ENCODE data around the gene TMIE.
"Not testable (repeated sequence)": the region's sequence is repeated elsewhere in the genome, so short reads cannot be mapped to it uniquely, and the experiment has no call there.

TMIE gene

DNA sequence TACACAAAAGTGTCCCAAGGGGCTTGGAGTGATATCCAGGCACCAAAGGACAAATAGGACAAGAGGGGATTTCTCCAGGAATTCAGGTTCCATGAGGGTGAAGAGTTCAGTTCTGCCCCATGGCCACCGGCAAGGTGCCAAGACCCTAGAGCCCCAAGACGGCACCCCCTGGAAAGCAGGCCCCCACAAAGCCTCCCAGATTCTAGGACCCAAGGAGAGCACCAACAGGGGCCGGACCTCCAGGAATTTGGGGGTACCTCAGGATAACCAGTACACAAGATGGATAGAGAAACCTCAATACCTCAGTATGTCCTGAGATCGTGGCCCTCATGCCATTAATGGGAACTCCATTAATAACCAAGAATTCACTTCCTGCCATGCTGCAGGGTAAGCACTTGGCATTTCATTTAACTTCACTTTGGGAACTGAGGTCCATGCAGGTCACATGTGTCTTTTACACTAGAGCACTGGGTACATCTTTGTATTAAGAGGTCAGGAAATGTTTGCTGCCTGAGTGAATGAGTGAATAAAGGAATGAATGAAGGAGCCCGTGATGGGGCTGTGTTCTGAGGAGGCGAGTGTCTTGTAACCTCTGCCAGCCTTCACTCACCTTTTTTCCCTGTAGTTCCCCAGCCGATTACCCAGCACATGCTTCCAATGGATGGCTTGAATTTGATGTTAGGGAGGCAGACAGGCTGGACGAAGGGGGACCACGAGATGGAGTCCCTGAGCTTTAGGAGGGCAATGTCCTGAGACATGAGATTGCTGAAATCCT lies 32.0 kb downstream of the TMIE start:
- Histone ChIP-seq H3K9ac (ENCODE audit: low read length) (no peak overlapping the region), H3K4me3 (ENCODE audit: low read length) (no peak overlapping the region), H3K36me3 (ENCODE audit: control insufficient read depth, insufficient read depth, low read length) (no peaks in the 10 kb centered on the region), H3K27me3 (ENCODE audit: control insufficient read depth, insufficient read depth, low read length) (no peaks in the 10 kb centered on the region), H3K4me1 (ENCODE audit: control insufficient read depth, insufficient read depth, low read length) (no peaks in the 10 kb centered on the region), H3K27ac (ENCODE audit: low read depth, low read length) (no peak overlapping the region)

GRCh38 chr3:46734773-46735172 lies 33.6 kb downstream of the TMIE start:
- no peak overlapping the region for H3K27ac ChIP-seq (ENCODE audit: low read depth, low read length)
- H3K4me3 ChIP-seq (ENCODE audit: low read length): no peak overlapping the region
- no peaks in the 10 kb centered on the region for H3K36me3 ChIP-seq (ENCODE audit: control insufficient read depth, insufficient read depth, low read length)
- H3K9ac ChIP-seq (ENCODE audit: low read length): no peak overlapping the region
- no peaks in the 10 kb centered on the region for H3K27me3 ChIP-seq (ENCODE audit: control insufficient read depth, insufficient read depth, low read length)
- H3K4me1 ChIP-seq (ENCODE audit: control insufficient read depth, insufficient read depth, low read length): no peaks in the 10 kb centered on the region

- H3K4me3 ChIP-seq (ENCODE audit: low read length): no peak overlapping the region
- H3K9ac ChIP-seq (ENCODE audit: low read length): no peak overlapping the region
- no peaks in the 10 kb centered on the region for H3K27me3 ChIP-seq (ENCODE audit: control insufficient read depth, insufficient read depth, low read length)
- no peak overlapping the region for H3K27ac ChIP-seq (ENCODE audit: low read depth, low read length)
- H3K36me3 ChIP-seq (ENCODE audit: control insufficient read depth, insufficient read depth, low read length): no peaks in the 10 kb centered on the region
- no peaks in the 10 kb centered on the region for H3K4me1 ChIP-seq (ENCODE audit: control insufficient read depth, insufficient read depth, low read length)
Measured at GRCh38 chr3:46736006-46736872, 35.0 kb downstream of the TMIE start.

DNA sequence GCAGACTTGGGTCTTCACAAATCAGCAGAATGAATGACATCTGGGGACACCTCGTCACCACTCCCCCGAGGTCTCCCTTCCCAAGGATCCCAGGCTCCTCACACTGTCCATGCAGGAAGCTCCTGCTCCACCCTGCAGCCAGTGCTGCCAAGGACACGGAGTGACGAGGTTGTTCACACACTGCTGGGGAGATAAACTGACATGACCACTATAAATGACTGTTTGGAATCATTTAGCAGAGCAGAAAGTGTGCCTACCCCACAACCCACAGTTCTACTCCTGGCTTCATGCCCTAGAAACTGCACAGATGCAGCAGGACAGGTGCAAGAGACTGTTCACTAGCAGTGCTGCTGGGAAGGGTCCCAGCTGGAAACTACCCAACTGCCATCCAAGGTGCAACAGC lies 36.1 kb downstream of the TMIE start:
- no peak overlapping the region for H3K27ac ChIP-seq (ENCODE audit: low read depth, low read length)
- H3K27me3 ChIP-seq (ENCODE audit: control insufficient read depth, insufficient read depth, low read length): no peaks in the 10 kb centered on the region
- no peaks in the 10 kb centered on the region for H3K4me1 ChIP-seq (ENCODE audit: control insufficient read depth, insufficient read depth, low read length)
- no peaks in the 10 kb centered on the region for H3K36me3 ChIP-seq (ENCODE audit: control insufficient read depth, insufficient read depth, low read length)
- no peak overlapping the region for H3K4me3 ChIP-seq (ENCODE audit: low read length)
- H3K9ac ChIP-seq (ENCODE audit: low read length): no peak overlapping the region

- not testable (repeated sequence) for H3K27me3 ChIP-seq (ENCODE audit: control insufficient read depth, insufficient read depth, low read length); H3K36me3 ChIP-seq (ENCODE audit: control insufficient read depth, insufficient read depth, low read length); H3K27ac ChIP-seq (ENCODE audit: low read depth, low read length); H3K4me3 ChIP-seq (ENCODE audit: low read length); H3K9ac ChIP-seq (ENCODE audit: low read length); H3K4me1 ChIP-seq (ENCODE audit: control insufficient read depth, insufficient read depth, low read length)
Measured at GRCh38 chr3:46739565-46739964, 38.4 kb downstream of the TMIE start.

- no peak overlapping the region for H3K27ac ChIP-seq (ENCODE audit: low read depth, low read length)
- H3K9ac ChIP-seq (ENCODE audit: low read length): no peak overlapping the region
- H3K36me3 ChIP-seq (ENCODE audit: control insufficient read depth, insufficient read depth, low read length): no peaks in the 10 kb centered on the region
- H3K27me3 ChIP-seq (ENCODE audit: control insufficient read depth, insufficient read depth, low read length): no peaks in the 10 kb centered on the region
- no peak overlapping the region for H3K4me3 ChIP-seq (ENCODE audit: low read length)
- no peaks in the 10 kb centered on the region for H3K4me1 ChIP-seq (ENCODE audit: control insufficient read depth, insufficient read depth, low read length)
Measured at GRCh38 chr3:46742992-46743585, 41.9 kb downstream of the TMIE start.

GRCh38 chr3:46746711-46747110 lies 45.5 kb downstream of the TMIE start:
- no peak overlapping the region for H3K27ac ChIP-seq (ENCODE audit: low read depth, low read length)
- no peak overlapping the region for H3K9ac ChIP-seq (ENCODE audit: low read length)
- H3K27me3 ChIP-seq (ENCODE audit: control insufficient read depth, insufficient read depth, low read length): no peaks in the 10 kb centered on the region
- H3K4me3 ChIP-seq (ENCODE audit: low read length): no peak overlapping the region
- H3K4me1 ChIP-seq (ENCODE audit: control insufficient read depth, insufficient read depth, low read length): no peaks in the 10 kb centered on the region
- H3K36me3 ChIP-seq (ENCODE audit: control insufficient read depth, insufficient read depth, low read length): no peaks in the 10 kb centered on the region

- Histone ChIP-seq H3K27ac (ENCODE audit: low read depth, low read length) (no peak overlapping the region), H3K27me3 (ENCODE audit: control insufficient read depth, insufficient read depth, low read length) (no peaks in the 10 kb centered on the region), H3K4me3 (ENCODE audit: low read length) (no peak overlapping the region), H3K4me1 (ENCODE audit: control insufficient read depth, insufficient read depth, low read length) (no peaks in the 10 kb centered on the region), H3K9ac (ENCODE audit: low read length) (no peak overlapping the region), H3K36me3 (ENCODE audit: control insufficient read depth, insufficient read depth, low read length) (no peaks in the 10 kb centered on the region)
Measured at GRCh38 chr3:46748170-46748569, 47.0 kb downstream of the TMIE start.

- no peak overlapping the region for H3K4me3 ChIP-seq (ENCODE audit: low read length)
- H3K36me3 ChIP-seq (ENCODE audit: control insufficient read depth, insufficient read depth, low read length): no peaks in the 10 kb centered on the region
- H3K9ac ChIP-seq (ENCODE audit: low read length): no peak overlapping the region
- H3K27ac ChIP-seq (ENCODE audit: low read depth, low read length): no peak overlapping the region
- H3K27me3 ChIP-seq (ENCODE audit: control insufficient read depth, insufficient read depth, low read length): no peaks in the 10 kb centered on the region
- H3K4me1 ChIP-seq (ENCODE audit: control insufficient read depth, insufficient read depth, low read length): no peaks in the 10 kb centered on the region
Measured at GRCh38 chr3:46749129-46749528, 47.9 kb downstream of the TMIE start.

GRCh38 chr3:46750555-46751038 lies 49.4 kb downstream of the TMIE start:
- Histone ChIP-seq H3K27ac (ENCODE audit: low read depth, low read length) (no peak overlapping the region), H3K9ac (ENCODE audit: low read length) (no peak overlapping the region), H3K27me3 (ENCODE audit: control insufficient read depth, insufficient read depth, low read length) (no peaks in the 10 kb centered on the region), H3K4me3 (ENCODE audit: low read length) (no peak overlapping the region), H3K4me1 (ENCODE audit: control insufficient read depth, insufficient read depth, low read length) (no peaks in the 10 kb centered on the region), H3K36me3 (ENCODE audit: control insufficient read depth, insufficient read depth, low read length) (no peaks in the 10 kb centered on the region)

- H3K4me1 ChIP-seq (ENCODE audit: control insufficient read depth, insufficient read depth, low read length); H3K9ac ChIP-seq (ENCODE audit: low read length); H3K36me3 ChIP-seq (ENCODE audit: control insufficient read depth, insufficient read depth, low read length); H3K27ac ChIP-seq (ENCODE audit: low read depth, low read length); H3K4me3 ChIP-seq (ENCODE audit: low read length); H3K27me3 ChIP-seq (ENCODE audit: control insufficient read depth, insufficient read depth, low read length): not testable (repeated sequence)
Measured at GRCh38 chr3:46753127-46753526, 51.9 kb downstream of the TMIE start.

DNA sequence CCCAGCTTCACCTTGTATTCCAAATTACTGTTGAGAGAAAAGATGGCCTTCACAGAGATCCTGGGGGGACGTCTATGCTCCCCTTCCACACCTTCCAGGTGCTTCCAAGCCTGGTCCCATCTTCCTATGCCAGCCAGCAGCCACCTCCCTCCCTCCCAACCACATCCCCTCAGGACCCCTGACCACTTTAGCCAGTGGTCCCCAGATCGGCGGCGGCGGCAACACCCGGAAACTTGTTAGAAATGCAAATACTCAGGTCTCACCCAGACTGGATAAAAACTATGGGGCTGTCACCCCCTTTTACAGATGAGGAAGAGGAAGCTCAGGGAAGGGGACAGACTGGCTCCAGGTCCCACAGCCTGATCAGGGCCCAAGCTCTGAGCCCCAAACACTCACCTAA lies 54.5 kb downstream of the TMIE start:
- H3K27me3 ChIP-seq (ENCODE audit: control insufficient read depth, insufficient read depth, low read length): no peaks in the 10 kb centered on the region
- H3K36me3 ChIP-seq (ENCODE audit: control insufficient read depth, insufficient read depth, low read length): no peaks in the 10 kb centered on the region
- no peak overlapping the region for H3K27ac ChIP-seq (ENCODE audit: low read depth, low read length)
- no peak overlapping the region for H3K9ac ChIP-seq (ENCODE audit: low read length)
- H3K4me1 ChIP-seq (ENCODE audit: control insufficient read depth, insufficient read depth, low read length): no peaks in the 10 kb centered on the region
- H3K4me3 ChIP-seq (ENCODE audit: low read length): no peak overlapping the region

Data from rectal smooth muscle tissue (tissue), 1 donor.